GM18505 (cell line): Measurements from ENCODE around the gene IQSEC2.

Experiments
- ATAC-seq: cut with Tn5 transposase; IDR thresholded peaks from one replicate; pipeline ENCODE4 v1.9.1; 2021; ENCODE audit not compliant: unreplicated experiment
- POLR2A ChIP-seq: IDR thresholded peaks from 4 replicates; pipeline ENCODE4 v1.6.1; 2011; ENCODE audit warnings: borderline replicate concordance; ENCODE audit not compliant: insufficient read depth, insufficient read length; ENCODE audit errors: extremely low read depth

IQSEC2 gene

DNA sequence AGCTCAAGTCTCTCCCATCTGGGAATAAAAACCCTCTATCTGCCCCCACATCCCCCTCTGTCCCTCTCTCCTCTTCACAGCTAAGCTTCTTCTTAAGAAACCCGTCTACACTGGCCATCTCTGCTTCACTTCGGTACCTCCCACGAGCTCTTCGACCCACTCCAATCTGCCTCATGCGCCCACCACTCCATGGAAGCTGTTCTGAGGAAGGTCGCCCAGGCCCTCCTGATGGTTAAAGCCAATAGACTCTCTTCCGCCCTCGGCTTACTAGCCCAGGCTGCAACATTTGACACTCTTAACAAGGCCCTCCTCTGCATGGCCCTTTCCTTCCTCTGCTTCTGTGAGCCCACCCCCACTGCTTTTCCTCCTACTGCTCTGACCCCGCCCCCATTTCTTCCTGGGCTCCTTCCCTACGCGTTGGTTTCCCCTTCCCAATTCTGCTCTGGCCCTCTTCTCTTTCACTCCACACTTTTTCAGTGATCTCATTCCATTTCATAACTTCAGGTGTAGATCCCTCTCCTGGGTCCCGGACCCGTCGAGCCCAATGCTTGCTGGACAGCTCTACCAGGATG is 11.8 kb downstream of the IQSEC2 start:
- no peak for ATAC-seq
- no peak for TF ChIP-seq POLR2A

DNA sequence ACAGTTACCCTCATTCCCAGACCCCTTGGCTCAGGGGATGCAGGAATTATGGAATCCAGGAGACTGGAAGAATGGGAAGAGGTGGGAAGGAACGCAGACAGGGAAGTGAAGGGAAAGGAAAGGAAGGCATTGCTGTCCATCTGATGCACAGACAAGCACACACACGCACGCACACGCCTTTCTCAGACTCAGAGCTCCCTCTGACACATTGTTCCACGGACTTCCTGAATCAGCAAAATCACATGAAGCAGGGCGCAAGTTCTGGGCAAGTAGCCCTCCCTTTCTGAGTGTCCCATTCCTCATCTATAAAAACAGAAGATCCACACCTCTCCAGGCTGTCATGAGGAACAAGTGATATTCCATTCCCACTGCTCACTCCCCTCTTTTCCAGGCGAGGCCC is 13.2 kb downstream of the IQSEC2 start:
- ATAC-seq, result no peak

DNA sequence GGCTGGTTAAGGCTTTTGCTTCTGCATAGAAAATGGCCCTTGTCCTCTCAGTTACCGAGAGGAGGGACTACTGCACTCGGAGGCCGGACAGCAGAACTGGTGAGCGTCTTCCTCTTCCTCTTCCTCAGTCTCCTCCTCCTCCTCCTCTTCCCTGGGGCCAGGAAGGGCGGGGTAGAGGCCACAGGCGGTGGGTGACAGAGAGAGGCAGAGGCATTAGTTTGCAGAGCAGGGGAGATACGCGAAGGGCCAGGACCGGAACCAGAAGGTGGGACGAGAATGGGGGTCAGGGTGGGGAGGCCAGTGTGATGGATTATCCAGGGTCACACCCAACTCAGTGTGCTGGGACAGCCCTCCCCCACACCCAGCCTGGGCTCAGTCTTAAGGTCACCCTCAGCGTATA is 14.5 kb downstream of the IQSEC2 start:
- ATAC-seq, result no peak
- no peak for TF ChIP-seq POLR2A

More for the DNA sequence above, 13.2 kb downstream of the IQSEC2 start:
- no peak for TF ChIP-seq POLR2A

DNA sequence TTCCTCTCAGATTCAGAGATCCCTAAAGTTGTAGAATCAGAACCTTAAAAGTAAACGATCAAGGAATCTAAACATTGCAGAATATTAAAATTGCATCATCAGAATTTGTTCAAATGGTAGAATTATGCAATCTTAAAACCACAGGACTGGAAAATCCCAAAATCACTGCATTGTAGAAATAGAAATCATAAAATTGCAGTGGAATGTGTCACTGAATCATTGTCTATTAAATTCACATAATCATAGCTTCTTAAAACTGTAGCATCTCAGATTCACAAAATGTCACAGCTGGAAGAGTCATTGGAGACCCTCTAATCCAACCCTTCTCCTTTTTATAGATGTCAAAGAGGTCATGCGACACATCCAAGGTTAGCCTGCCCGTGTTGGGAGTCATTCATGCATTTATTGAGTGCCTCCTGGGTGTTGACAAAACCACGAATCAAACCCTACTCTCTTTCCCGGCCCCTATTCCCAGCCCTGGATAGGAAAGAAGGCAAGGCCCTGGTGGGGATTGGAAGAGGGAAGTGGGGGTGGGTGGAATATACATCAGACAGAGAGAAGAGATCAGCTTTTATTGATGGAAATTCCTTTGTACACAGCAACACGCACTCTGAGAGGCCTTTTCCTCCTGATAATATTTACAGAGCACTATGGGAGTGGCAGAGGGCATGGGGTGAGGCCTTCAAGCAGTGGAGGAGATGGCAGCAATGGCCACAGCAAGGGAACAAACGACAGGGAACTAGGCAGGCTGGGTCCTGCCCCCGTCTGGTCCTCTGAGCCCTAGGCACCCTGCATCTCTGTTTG is 15.4 kb downstream of the IQSEC2 start:
- ATAC-seq, result no peak
- no peak for TF ChIP-seq POLR2A

DNA sequence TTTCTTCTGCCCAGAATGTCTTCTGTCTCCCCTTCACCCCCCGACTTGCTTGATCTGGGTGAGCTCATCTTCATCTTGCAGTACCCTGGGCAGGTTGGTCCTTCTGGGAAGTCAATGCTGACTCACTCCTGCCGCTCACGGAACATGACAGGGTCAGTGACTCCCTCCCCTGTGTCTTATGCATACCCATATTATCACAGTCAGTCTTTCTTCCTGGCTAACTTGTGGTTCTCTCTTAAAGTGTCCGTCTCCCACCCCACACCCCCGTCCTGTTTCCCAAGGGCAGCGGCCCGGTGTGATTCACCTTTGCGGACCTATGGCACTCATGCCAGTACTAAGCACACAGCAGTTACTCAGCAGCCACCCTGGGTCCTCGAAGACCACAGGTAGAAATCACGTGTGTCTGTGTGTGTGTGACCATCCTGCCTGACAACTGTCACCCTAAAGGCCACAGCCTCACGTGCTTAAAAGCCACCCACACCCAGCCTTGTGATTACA is 17.7 kb downstream of the IQSEC2 start:
- no peak for ATAC-seq
- no peak for TF ChIP-seq POLR2A

DNA sequence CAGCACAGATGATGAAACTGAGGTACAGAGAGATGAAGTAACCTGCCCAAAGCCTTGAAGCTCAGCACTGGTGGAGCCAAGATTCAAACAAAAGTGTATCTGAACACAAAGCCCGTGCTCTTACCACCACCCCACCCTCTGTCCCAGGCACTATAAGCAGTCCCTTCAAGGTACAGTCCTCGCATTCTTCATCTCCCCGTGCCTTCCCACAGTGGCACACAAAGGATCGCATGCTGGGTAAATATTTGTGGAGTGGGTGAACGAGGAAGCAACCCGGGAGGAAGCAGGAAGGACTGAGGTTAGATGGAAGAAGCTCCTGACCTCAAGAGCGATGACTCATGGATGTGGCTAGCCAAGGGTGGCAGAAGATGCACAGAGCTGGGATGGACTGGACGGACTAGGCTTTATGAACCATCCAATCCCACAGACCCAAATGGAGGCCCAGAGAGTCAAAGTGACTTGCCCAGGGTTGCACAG is 18.4 kb downstream of the IQSEC2 start:
- no peak for TF ChIP-seq POLR2A

DNA sequence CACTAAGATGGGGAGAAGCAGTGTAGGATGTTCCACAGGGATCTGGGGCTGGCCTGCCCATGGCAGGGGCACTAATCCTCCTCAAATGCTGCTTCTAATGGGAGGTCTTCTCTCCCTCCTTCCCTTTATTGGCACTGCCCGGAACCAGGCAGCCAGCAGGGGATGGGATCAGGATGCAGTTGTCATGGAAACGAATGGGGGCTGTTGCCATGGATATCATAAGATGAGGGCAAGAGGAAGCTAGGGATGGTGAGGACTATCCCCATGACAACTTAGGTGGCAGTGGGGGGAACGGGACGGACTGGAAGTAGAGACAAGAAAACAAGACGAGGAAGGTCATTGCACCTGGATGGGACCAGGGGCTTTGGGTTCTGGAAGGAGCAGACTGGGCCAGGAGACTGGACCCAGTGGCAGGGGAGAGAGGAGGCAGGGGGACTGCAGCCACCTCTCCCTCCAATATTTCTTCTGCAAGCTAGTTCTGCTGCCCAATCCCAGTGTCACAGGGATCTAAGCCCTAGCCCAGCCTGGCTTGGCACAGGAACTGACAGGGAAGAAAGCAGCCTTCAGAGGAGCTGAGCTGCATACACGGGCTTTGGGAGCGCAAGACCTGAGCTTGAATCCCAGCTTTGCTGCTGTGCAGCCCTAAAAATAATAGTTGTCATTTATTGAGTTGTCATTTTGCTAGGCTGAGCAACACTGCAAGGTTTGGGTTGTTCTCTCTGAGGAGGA is 19.0 kb downstream of the IQSEC2 start:
- no peak for TF ChIP-seq POLR2A
- no peak for ATAC-seq

More for the DNA sequence above, 18.4 kb downstream of the IQSEC2 start:
- ATAC-seq, result no peak

DNA sequence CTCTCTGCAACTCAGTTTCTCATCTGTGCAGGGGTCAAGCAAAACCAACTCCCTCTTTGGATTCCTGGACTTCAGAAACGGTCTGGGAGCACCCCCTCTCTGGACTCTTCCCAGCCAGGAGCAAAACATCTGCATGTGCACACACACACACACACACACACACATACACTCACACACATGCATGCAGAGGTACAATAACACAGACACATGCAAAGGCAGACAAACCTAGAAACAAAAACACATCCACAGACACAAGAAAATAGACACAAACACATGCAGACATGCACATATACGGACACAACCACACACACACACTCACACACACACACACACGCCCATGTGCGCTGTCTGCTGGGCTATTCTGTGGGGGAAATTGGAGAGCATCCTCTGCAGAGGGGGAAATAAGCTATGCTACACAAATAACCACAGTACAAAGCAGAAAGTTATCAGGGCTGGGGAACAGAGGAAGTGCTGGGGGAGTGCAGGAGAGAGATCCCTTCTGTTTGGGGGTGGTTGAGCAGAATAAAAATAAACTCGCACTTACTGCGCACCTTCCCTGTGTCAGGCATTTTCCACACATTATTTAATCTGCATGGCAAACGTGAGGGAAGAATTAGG is 19.9 kb downstream of the IQSEC2 start:
- no peak for ATAC-seq
- TF ChIP-seq POLR2A, result no peak

DNA sequence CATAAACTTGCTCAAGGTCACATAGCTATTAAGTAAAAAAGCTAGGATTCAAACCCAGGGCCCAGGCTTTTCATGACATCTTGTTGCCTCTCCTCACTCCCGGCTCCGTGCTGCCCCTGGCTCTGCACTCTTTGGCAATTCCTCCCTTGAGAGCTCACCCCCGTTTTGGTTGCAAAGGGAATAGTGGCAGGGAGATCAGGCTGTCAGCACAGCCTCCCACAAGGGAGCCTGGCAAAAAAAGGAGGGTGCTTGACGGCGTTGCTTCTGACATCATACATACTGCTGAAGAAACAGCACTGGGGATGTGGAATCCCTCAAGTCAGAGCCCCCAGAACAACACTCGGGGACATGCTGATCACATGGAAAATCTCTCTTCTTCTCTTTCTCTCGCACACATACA is 20.5 kb downstream of the IQSEC2 start:
- no peak for ATAC-seq
- TF ChIP-seq POLR2A, result no peak

DNA sequence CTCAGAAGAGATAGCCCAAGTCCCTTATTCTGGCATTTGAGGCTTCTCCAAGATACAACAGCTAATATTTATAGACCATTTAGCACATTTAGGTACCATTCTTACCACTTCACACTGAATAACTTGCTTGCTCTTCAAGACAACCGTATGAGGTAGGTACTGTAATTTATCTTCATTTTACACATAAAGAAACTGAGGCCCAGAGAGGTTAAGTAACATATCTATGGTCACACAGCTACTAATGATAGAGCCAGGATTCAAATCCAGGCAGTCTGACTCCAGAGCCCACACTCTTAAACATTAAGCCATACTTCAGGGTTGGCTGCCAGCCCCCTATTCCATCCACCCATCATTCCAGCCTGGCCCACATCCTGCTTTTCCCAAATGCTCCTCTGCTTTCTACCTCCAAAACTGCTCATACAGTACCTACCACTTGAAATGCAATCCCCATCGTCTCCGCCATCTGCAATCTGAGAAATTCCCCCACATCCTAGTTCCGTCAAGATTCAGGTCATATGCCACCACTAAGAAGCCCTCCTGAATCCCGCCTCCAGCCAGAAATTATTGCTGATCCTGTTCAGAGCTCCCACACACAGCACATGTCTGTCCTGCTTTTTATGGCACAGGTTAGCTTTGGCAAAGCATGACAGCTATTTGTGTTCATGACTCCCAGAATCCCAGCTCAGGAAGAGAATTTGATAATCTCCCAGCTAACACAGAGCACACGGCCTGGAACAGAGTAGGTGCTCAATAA is 23.5 kb downstream of the IQSEC2 start:
- TF ChIP-seq POLR2A, result no peak
- ATAC-seq, result no peak

DNA sequence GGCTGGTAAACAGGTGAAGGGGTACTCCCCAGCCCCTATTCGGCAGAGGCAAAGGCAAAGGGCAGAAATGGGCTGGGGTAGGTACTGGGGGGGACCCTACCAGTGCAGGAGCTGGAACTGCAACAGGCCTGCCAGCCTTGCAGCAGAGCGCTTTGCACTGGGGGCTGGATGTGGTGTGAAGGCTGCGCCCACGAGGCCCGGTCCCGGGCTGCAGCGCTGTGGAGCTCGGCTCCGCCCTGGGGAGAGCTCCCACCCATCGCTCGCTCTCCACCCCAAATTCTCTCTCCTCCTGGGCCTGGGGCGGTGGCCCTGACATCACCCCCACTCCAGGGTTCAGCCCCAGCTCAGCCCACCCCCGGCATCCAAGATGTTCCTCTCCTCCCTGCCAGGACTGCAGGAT is 24.2 kb downstream of the IQSEC2 start:
- no peak for ATAC-seq
- no peak for TF ChIP-seq POLR2A

DNA sequence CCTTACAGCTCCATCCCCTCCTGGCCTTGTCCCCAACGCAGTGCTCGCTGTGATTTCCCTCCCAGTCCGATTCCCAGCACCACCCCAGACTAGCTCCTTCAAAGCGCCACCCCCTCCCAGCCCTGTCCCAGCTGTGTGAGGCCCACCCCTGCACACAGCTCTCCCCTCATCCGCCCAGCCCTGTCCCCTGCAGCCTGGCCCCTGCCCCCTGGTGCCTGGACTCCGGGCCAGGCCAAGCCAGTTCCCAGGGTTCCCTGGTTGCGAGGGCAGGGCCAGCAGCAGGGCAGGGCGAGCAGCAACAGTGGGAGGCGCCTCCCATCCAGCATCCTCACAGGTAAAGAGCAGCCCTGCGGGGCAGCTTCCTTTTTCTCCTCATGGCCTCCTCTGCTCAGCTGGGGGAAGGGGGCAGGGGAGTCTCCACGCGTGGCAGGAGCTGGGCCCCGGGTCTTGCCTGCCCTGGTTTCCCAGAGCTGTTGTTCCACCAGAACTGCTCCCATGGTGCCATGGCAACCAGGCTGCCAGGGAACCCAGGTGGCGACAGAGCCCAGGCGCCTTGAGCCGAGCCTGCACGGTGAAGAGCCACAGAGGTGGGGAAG is 24.8 kb downstream of the IQSEC2 start:
- ATAC-seq, result no peak
- TF ChIP-seq POLR2A, result no peak
